Caco-2 (cell line): ENCODE data around the gene EIF5AL1. TPM values are rescaled to one million over a fixed set of nuclear protein-coding genes. Genes with fewer than 3 reads are reported as not detected.

Experiments
- BruUV-seq: library from RNA; stranded (reverse); fragments of 400-500 nt; replicated peaks from 2 replicates; lab custom pipeline; 2021; lab: Mats Ljungman, UMichigan
- CTCF ChIA-PET: fragments of 300-600 bp; sonication (Branson Sonifier 250); formaldehyde crosslinking; loops from one replicate; lab custom pipeline; 2022; ENCODE audit warnings: antibody characterized with exemption; lab: Charles Lee
- POLR2A ChIA-PET: fragments of 300-600 bp; sonication (Branson Sonifier 250); formaldehyde crosslinking; loops from one replicate; lab custom pipeline; 2022; ENCODE audit warnings: antibody characterized with exemption; lab: Charles Lee
- DNase-seq, 2 experiments: peaks; one replicate each; pipeline versions ENCODE4 v3.0.0 to v3.0.0-alpha.2; 2020 to 2022
- H3K27me3 ChIP-seq: replicated peaks from 2 replicates; pipeline ENCODE4 v1.6.0; 2011; ENCODE audit warnings: low read length; ENCODE audit not compliant: control insufficient read depth, insufficient read depth
- H3K36me3 ChIP-seq: 2 replicates; pipeline ENCODE4 v1.5.1; 2011; ENCODE audit warnings: low read length; ENCODE audit not compliant: control insufficient read depth, insufficient read depth
- H3K4me1 ChIP-seq: fragments of 250-450 bp; sonication (Bioruptor Pico); 2 replicates; pipeline ENCODE4 v1.5.1; 2020; ENCODE audit warnings: mild to moderate bottlenecking
- H3K4me3 ChIP-seq: 2 replicates; pipeline ENCODE4 v1.5.1; 2011; ENCODE audit warnings: low read depth, mild to moderate bottlenecking, control low read depth, low read length
- H3K9me3 ChIP-seq: fragments of 250-450 bp; sonication (Bioruptor Pico); 2 replicates; pipeline ENCODE4 v1.5.1; 2020; ENCODE audit warnings: mild to moderate bottlenecking, moderate library complexity
- H3K27ac Mint-ChIP-seq: one replicate; pipeline ENCODE4 v1.8.0; 2022; ENCODE audit warnings: mixed read lengths; ENCODE audit not compliant: unreplicated experiment
- H3K27me3 Mint-ChIP-seq: one replicate; pipeline ENCODE4 v1.8.0; 2022; ENCODE audit warnings: mixed read lengths; ENCODE audit not compliant: insufficient read depth, unreplicated experiment
- H3K36me3 Mint-ChIP-seq: one replicate; pipeline ENCODE4 v1.8.0; 2022; ENCODE audit warnings: mild to moderate bottlenecking, mixed read lengths; ENCODE audit not compliant: insufficient read depth, unreplicated experiment
- H3K4me1 Mint-ChIP-seq: one replicate; pipeline ENCODE4 v1.8.0; 2022; ENCODE audit warnings: low read depth, mixed read lengths; ENCODE audit not compliant: unreplicated experiment
- H3K4me3 Mint-ChIP-seq: one replicate; pipeline ENCODE4 v1.8.0; 2022; ENCODE audit warnings: mild to moderate bottlenecking, moderate library complexity, mixed read lengths; ENCODE audit not compliant: unreplicated experiment
- H3K9me3 Mint-ChIP-seq: one replicate; pipeline ENCODE4 v1.8.0; 2022; ENCODE audit warnings: mixed read lengths; ENCODE audit not compliant: unreplicated experiment
- CTCF ChIP-seq, 2 experiments: fragments of 200-600 bp in 1 of 2; IDR thresholded peaks; 1 replicate in 1 of 2; 2 replicates in 1 of 2; pipeline versions ENCODE4 v1.5.1 to v1.8.0; 2011 to 2022; ENCODE audit warnings: antibody characterized with exemption in 1 of 2, control low read depth in 1 of 2, inconsistent platforms in 1 of 2, low read depth in 1 of 2, low read length in 1 of 2, mild to moderate bottlenecking in 1 of 2, moderate library complexity in 1 of 2; ENCODE audit not compliant: insufficient read depth in 1 of 2, severe bottlenecking in 1 of 2, unreplicated experiment in 1 of 2
- intact Hi-C: fragments of 100-400 bp; cut with micrococcal nuclease; formaldehyde crosslinking; loops from one replicate; pipeline ENCODE4 v1.10.0; 2022; ENCODE audit not compliant: unreplicated experiment
- total RNA-seq: library from RNA; stranded (reverse); gene quantifications from 2 replicates; pipeline ENCODE4 v1.2.3, GENCODE V29; 2022

EIF5AL1 gene
- total RNA-seq, 1 experiment from 2014 or later, result 0.93 TPM

DNA sequence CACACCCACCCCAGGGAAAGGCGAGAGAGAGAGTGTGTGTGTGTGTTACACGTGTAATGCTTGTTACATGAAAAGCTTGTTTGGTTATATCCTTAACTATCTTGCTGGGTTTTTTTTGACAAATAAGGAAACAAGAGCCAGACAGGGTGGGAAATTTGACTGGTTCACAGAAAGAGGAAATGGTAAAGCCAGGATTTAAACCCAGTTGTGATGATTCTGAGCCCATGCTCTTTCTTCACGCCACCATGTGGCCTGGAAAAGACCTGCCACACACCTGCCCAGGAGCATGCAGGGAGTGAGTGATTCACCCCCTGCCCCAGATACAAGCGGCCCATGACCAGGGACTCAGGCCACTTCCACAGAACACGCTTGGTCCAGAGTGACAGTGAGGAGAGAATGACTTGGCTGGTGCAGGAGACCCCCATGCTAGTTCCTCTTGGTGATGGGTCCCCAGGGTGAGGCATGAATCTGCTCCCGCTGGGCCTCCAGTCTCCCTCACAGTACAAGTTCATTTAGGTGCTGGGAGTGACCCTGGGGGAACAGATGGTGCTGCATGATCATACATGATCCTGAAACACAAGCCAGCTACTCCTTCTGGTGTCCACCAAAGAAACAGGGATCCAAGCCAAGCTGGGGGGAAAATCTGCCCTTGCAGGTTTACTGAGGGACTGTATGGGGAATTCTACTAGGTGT, 21.0 kb upstream of the EIF5AL1 start:
- Histone ChIP-seq H3K27me3 (no peaks in the 10 kb centered on the region), H3K36me3 (no peaks in the 10 kb centered on the region), H3K9me3 (no peaks in the 10 kb centered on the region), H3K4me1 (no peaks in the 10 kb centered on the region), H3K4me3 (no peak overlapping the region)
- TF ChIP-seq CTCF (IDR thresholded peaks at IDR 0.05; ENCODE audit: insufficient read depth in 1 of 2, low read depth in 1 of 2, low read length in 1 of 2, severe bottlenecking in 1 of 2, unreplicated experiment in 1 of 2), result peak in 1 of 2 experiments; percentile 25
- ChIA-PET POLR2A (no interaction called here), CTCF (no interaction called here)
- H3K27ac Mint-ChIP-seq, result no peak overlapping the region
- H3K4me1 Mint-ChIP-seq, result peaks cover 6% of the 10 kb centered on the region
- H3K4me3 Mint-ChIP-seq, result no peak overlapping the region
- no peaks in the 10 kb centered on the region for H3K36me3 Mint-ChIP-seq
- intact Hi-C loops, result no loop called here
- no TSS peak for BruUV-seq
- H3K9me3 Mint-ChIP-seq, result no peaks in the 10 kb centered on the region
- peaks cover 5% of the 10 kb centered on the region for H3K27me3 Mint-ChIP-seq
- DNase-seq, result peak in 1 of 2 experiments; percentile 30

DNA sequence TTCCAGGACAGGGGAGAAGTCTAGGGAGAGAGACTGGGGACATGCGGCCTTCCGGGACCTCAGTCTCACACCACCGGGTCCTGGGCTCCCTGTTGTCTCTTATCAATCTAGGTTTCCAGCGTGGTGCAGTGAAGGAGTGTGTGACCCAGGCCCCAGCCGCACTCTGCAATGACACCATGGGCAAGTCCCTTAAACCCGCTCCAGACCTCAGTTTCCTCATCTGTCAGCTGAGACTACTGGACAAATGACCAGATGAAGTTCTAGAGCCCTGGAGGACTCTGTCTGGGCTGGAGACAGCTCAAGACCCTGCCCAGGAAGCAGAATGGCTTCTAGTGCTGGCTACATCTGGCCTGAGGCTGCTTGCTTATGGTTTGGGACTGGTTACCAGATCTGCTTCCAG, 20.1 kb upstream of the EIF5AL1 start:
- H3K27me3 ChIP-seq, result no peaks in the 10 kb centered on the region
- ChIA-PET POLR2A (no interaction called here), CTCF (interaction anchor here (0.8 kb wide), 1 partner anchor 117 kb away, joined by 3 read pairs; no protein-coding TSS in a partner anchor)
- H3K4me3 Mint-ChIP-seq, result no peak overlapping the region
- no peak overlapping the region for H3K27ac Mint-ChIP-seq
- DNase-seq, result no peak
- H3K9me3 Mint-ChIP-seq, result no peaks in the 10 kb centered on the region
- H3K36me3 ChIP-seq, result no peaks in the 10 kb centered on the region
- H3K36me3 Mint-ChIP-seq, result no peaks in the 10 kb centered on the region
- H3K4me3 ChIP-seq, result no peak overlapping the region
- peaks cover 5% of the 10 kb centered on the region for H3K27me3 Mint-ChIP-seq
- intact Hi-C loops, result no loop called here
- H3K4me1 Mint-ChIP-seq, result peaks cover 11% of the 10 kb centered on the region
- no peak for TF ChIP-seq CTCF (IDR thresholded peaks at IDR 0.05; ENCODE audit: insufficient read depth in 1 of 2, low read depth in 1 of 2, low read length in 1 of 2, severe bottlenecking in 1 of 2, unreplicated experiment in 1 of 2)
- H3K4me1 ChIP-seq, result no peaks in the 10 kb centered on the region
- H3K9me3 ChIP-seq, result no peaks in the 10 kb centered on the region
- BruUV-seq, result no TSS peak

DNA sequence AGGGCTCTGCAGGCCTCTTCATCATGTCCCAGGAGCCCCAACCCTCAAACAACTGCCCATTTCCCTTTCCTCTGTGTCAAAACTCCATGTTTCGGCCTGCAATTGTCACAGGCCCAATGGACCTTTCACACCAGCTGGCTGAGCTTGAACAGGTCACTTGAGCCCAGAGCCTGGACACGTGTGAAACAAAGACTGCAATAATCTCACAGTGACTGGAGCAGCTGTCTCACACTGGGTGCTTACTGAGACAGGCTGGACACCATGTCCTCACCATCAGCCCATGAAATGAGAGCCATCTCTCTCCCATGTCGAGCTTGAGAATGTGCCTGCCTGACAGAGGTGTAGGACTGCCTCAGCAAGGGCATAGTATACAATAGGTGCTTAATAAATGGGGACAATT, 19.5 kb upstream of the EIF5AL1 start:
- H3K4me3 Mint-ChIP-seq, result no peak overlapping the region
- no peak overlapping the region for H3K4me3 ChIP-seq
- H3K9me3 ChIP-seq, result no peaks in the 10 kb centered on the region
- no peaks in the 10 kb centered on the region for H3K9me3 Mint-ChIP-seq
- no TSS peak for BruUV-seq
- peaks cover 9% of the 10 kb centered on the region for H3K27me3 Mint-ChIP-seq
- no peak for DNase-seq
- CTCF ChIA-PET, result interaction anchor here (0.8 kb wide), 1 partner anchor 118 kb away, joined by 3 read pairs; no protein-coding TSS in a partner anchor
- TF ChIP-seq CTCF (IDR thresholded peaks at IDR 0.05; ENCODE audit: insufficient read depth in 1 of 2, low read depth in 1 of 2, low read length in 1 of 2, severe bottlenecking in 1 of 2, unreplicated experiment in 1 of 2), result no peak
- H3K4me1 Mint-ChIP-seq, result peaks cover 11% of the 10 kb centered on the region
- H3K36me3 ChIP-seq, result no peaks in the 10 kb centered on the region
- intact Hi-C loops, result no loop called here
- no peaks in the 10 kb centered on the region for H3K36me3 Mint-ChIP-seq
- H3K27me3 ChIP-seq, result no peaks in the 10 kb centered on the region
- POLR2A ChIA-PET, result no interaction called here
- H3K27ac Mint-ChIP-seq, result no peak overlapping the region
- H3K4me1 ChIP-seq, result no peaks in the 10 kb centered on the region
